Activated CD8-positive, alpha-beta memory T cell treated with anti-CD3 and anti-CD28 coated beads, Interleukin-2, amount 50 U/mL, for 4 hours (primary cell): Measurements from ENCODE around the gene TMPRSS12.
"Not testable (repeated sequence)": the region's sequence is repeated elsewhere in the genome, so short reads cannot be mapped to it uniquely, and the experiment has no call there.

Experiments
- DNase-seq: peaks from one replicate; pipeline ENCODE4 v3.0.0-alpha.2; 2020

TMPRSS12 gene

DNA sequence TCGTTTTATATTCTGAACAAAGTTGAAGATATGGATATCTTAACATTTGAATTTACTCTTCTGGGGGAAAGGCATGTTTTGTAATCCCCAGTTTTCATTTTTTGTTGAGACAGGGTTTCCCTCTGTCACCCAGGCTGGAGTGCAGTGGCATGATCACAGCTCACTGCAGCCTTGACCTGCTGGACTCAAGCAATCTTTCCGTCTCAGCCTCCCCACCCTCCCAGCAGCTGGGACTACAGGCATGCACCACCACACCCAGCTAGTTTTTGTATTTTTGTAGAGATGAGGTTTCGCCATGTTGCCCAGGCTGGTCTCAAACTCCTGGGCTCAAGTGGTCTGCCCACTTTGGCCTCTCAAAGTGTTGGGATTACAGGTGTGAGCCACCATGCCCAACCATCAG, 84.2 kb downstream of the TMPRSS12 start:
- DNase-seq = not testable (repeated sequence)

DNA sequence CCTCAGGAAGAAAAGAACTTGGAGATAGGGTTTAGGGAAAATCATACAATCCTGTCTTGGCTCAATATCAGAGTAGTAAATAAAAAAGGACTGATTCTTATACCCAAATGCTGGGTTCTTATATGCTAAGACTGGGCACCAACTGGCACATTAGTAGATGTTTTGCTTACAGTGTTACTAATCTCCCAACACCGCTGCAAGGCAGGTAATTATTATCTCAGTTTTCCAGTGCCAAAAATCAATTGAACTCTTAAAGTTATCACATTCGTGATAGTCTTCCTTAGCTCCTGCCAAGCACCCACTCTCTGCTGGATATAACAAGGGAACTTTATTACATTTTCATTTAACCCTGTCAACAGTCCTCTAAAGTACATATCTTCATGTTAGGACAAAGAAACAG, 84.6 kb downstream of the TMPRSS12 start:
- no peak for DNase-seq

DNA sequence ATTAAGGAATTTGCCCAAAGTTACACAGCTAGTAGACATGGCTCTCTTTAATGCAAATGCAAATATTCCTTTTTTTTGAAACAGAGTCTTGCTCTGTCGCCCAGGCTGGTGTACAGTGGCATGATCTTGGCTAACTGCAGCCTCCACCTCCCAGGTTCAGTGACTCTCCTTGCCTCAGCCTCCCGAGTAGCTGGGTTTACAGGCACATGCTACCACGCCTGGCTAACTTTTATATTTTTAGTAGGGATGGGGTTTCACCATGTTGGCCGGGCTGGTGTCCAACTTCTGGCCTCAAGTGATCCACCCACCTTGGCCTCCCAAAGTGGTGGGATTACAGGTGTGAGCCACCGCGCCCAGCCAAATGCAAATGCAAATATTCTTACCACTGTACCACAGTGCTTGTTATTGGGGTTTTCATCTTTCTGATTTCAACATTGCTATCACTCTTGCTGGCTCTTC, 85.1 kb downstream of the TMPRSS12 start:
- no peak for DNase-seq

DNA sequence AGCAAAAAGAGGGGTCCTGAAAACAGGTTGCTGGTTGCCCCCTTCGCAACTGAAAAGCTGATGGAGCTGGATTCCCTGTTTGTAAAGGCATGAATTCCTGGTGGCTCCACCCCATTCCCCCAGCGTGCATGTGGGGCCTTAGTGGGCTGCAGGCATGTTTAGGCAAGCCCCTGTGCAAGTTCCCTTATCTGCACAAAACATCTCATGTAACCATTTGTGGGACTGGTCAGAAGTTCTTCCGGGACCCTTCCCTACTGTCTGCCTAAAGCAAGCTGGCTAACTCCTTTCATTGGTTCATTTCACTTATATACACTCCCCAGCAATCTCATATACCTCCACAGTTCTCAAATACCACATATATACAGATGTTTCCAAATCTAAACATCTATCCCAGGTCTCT, 85.7 kb downstream of the TMPRSS12 start:
- no peak for DNase-seq

DNA sequence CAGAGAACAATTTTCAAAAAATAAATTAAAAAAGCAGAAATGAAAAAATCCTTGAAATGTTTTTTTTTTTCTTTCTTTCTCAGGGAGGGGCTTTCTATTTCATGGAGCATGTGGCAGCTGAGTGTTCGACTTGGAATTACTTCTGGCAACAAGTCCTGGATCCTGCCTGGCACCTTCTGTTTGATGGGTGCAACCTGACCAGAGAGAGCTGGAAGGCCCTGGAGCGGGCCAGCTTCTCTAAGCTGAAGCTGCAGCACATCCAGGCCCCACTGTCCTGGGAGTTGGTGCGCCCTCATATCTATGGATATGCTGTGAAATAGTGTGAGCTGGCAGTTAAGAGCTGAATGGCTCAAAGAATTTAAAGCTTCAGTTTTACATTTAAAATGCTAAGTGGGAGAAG, 87.1 kb downstream of the TMPRSS12 start:
- DNase-seq = no peak

DNA sequence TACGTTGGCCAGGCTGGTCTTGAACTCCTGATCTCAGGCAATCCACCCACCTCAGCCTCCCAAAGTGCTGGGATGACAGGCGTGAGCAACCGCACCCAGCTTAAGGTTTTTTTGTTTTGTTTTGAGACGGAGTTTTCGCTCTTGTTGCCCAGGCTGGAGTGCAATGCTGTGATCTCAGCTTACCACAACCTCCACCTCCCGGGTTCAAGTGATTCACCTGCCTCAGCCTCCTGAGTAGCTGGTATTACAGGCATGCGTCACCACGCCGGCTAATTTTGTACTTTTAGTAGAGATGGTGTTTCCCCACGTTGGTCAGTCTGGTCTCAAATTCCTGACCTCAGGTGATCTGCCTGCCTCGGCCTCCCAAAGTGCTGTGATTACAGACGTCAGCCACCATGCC, 87.8 kb downstream of the TMPRSS12 start:
- DNase-seq = not testable (repeated sequence)

DNA sequence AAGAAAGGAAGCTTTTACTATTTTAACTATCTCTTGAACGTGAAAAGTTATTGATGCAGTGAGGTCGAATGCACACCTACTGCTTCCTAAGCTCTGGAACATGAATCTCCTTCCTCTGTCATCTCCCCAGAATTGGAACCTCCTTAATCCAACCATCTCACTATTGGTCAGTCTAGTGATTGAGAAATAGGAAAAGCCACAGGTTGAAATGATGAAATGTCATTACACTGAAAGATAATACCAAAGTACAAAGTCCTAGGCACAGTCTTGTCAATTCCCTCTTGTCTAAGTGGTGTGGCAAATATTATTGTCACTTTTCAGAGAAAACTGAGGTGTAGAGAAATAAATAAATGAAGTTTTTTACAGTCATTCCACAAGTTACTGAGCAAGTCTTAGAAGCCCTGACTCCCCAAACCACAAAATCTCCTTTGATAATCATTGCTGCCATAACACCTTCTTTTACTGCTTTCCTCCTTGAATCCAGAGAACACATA, 90.1 kb downstream of the TMPRSS12 start:
- no peak for DNase-seq

DNA sequence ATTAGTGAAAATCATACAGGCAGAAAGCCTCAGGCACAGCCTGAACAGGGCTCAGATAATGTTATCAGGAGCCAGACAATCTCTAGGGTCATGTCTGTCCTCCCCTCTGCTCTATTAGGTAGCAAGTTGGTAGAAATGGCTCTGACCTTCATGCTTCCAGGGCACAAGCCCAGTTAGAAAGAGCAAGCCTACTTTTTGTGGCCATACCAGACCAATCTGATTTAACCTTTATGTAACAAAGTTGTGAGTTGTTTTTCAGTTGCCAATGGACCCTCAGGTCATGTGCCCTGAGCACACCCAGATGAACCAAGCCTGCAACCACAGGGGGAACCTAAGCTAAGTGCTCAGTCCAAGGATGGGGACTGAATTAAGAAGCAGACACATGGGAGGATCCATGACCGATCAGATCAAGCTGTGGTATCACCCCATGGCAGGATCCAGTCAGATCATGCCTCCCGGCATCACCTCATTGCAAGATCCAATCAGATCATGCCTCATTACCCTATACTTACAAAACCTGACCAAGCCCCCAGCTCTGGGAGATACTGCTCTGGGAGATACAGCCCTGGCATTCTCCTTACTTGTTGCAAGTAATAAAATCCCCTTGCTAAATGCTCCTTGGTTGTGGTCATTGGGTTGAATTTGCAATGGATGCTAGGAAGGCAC, 90.9 kb downstream of the TMPRSS12 start:
- no peak for DNase-seq

DNA sequence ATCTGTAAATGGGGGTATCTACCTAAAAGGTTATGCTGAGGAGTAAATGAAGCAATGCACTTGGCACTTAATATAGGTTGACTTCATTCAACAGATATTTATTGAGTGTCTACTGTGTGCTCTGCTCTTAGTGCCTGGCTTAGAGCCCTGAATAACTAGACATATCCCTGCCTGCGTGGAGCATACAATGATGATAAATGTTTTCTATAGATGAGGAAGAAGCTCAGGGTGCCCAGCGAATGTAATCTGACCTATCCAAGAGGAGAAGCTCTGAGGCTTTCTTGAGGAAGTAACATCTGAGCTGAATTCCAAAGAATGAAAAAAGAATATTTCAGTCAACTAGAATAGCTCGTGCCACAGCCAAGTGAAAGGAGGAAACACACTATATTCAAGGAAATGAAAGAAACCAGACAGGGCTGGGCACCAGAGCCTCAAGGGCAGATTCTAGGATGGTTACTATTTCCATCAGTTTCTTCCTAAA, 91.7 kb downstream of the TMPRSS12 start:
- DNase-seq = no peak

DNA sequence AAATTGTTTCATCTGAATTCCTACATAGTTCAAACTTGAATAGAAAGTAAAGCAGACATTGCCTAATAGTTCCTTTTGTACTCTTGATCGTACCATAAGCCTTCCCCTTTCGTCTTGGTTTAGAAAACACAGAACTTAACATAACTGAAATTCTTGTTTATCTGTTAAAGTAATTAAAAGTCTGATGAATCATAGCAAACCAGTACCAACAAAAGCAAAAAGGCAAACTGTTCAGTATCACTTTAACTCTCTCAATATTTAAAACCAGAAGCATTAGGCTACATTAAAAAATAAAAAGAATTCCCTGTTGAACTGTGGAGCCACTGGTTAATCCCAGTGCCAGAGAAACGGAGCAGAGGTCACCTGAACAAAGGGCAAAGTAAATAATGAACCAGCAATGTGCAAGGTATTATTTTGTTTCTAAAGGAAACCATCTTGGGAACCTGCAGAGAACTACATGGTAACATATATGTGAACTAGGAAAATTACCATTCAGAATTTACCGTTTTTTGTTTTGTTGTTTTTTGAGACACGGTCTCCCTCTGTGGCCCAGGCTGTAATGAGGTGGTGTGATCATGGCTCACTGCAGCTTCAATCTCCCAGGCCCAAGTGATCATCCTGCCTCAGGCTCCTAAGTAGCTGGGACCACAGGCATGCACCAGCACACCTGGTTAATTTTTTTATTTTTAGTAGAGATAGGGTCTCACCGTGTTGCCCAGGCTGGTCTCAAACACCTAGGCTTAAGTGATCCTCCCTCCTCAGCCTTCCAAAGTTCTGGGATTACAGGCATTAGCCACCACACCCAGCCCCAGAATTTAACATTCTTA, 92.5 kb downstream of the TMPRSS12 start:
- no peak for DNase-seq

DNA sequence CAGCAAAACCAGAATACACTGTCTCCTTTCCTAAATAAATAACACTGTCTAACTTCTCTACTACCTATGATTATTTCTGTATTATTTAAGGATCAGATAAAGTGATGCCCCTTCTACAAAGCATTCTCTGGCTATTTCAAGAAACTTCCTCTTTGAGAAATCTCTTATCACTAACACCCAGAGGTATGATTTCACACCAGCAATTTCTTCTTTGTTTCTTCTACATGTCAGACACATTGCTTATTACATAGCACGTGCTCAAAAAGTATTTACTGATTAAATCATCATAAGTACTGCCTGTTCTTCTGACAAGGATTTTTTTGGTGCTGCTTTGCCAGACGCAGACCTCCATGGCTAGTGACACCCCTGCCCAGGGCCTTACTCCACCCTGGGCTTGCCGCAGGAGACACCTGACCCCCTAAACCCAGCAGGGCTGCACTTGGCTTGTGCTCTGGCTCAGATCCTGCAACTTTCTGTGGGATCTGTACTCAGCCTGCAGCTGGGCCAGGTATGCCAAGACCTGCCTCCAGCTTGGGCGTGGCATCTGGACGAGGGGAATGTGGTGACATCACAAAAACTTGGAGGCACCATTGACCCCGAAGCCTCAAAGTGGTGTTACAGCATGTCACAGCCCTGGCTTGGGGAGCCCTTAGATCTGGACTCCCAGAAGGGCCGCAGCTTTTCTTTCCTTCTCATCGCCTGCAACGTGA, 94.2 kb downstream of the TMPRSS12 start:
- DNase-seq = no peak
